GM13976 (cell line): Measurements from ENCODE around the gene IGF1R.

Source experiments
- DNase-seq: peaks from one replicate; pipeline ENCODE4 v3.0.0; 2012; ENCODE audit warnings: low spot score
- in situ Hi-C: fragments of 300-500 bp; cut with MboI; formaldehyde crosslinking; loops from one replicate; pipeline ENCODE4 v1.12.0; 2022; ENCODE audit warnings: low sequenced_read_pairs, mixed read lengths, inconsistent platforms; ENCODE audit not compliant: unreplicated experiment
- TF ChIP-seq, protein P1 (sequence below): IDR thresholded peaks from 2 replicates; pipeline ENCODE4 v1.5.1; 2012; ENCODE audit warnings: borderline replicate concordance, mild to moderate bottlenecking; ENCODE audit not compliant: insufficient read depth; ENCODE audit errors: extremely low read depth, missing control alignments, control extremely low read depth

The IGF1R gene

DNA sequence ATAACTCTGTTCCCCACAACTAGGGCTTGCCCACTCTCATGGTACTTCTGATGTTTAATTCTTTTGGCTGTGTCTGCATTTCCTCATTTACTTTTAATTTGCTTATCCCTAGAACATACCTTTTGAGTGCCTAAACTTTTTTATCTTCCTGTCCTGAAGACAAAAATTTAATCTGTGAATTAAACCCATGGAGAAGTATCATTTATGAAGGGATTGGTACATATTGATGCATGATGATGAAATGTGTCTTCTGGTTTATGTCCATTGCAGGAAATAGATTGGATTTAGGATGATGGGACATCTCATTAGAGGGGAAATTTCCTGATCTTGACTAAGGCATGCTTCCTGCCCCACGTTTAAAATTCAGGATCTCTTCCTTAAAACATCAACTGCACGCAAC is 249.8 kb downstream of the IGF1R start:
- TF ChIP-seq, protein P1, sequence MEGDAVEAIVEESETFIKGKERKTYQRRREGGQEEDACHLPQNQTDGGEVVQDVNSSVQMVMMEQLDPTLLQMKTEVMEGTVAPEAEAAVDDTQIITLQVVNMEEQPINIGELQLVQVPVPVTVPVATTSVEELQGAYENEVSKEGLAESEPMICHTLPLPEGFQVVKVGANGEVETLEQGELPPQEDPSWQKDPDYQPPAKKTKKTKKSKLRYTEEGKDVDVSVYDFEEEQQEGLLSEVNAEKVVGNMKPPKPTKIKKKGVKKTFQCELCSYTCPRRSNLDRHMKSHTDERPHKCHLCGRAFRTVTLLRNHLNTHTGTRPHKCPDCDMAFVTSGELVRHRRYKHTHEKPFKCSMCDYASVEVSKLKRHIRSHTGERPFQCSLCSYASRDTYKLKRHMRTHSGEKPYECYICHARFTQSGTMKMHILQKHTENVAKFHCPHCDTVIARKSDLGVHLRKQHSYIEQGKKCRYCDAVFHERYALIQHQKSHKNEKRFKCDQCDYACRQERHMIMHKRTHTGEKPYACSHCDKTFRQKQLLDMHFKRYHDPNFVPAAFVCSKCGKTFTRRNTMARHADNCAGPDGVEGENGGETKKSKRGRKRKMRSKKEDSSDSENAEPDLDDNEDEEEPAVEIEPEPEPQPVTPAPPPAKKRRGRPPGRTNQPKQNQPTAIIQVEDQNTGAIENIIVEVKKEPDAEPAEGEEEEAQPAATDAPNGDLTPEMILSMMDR: no peak
- in situ Hi-C loops: no loop called here
- DNase-seq: no peak

DNA sequence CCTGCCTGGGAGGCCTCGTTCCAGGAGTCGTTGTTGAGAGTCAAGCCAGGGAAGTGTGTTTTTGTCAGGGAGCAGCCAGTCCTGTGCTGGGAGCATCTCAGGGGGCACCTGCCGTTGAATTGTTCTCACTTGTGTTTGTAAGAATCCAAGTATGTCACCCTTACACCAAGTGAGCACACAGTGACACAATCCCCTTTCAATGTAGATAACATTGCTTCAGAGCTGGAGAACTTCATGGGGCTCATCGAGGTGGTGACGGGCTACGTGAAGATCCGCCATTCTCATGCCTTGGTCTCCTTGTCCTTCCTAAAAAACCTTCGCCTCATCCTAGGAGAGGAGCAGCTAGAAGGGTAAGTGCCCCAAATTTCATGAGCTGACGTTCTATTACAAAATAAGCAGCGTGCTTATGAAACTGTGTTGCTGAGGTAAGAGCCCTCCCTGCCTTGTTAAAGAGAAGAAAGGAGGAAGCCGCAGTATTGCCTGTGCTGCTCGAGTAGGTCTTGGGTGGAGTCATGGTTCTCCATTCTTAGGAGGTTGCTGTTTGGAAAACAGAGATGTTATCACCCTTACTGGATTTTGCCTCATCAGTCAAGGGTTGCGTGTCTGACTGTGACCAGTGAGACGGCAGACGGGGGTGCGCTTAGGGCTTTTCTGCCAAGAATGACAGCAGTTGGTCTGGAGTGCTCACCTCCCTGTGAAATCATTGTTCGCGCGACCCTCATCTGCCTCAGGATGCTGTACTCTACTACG is 251.1 kb downstream of the IGF1R start:
- TF ChIP-seq, protein P1: no peak
- in situ Hi-C loops: no loop called here
- DNase-seq: no peak

GRCh38 chr15:98900356-98900755 is 252.0 kb downstream of the IGF1R start:
- in situ Hi-C loops: no loop called here
- TF ChIP-seq, protein P1: no peak
- no peak for DNase-seq

DNA sequence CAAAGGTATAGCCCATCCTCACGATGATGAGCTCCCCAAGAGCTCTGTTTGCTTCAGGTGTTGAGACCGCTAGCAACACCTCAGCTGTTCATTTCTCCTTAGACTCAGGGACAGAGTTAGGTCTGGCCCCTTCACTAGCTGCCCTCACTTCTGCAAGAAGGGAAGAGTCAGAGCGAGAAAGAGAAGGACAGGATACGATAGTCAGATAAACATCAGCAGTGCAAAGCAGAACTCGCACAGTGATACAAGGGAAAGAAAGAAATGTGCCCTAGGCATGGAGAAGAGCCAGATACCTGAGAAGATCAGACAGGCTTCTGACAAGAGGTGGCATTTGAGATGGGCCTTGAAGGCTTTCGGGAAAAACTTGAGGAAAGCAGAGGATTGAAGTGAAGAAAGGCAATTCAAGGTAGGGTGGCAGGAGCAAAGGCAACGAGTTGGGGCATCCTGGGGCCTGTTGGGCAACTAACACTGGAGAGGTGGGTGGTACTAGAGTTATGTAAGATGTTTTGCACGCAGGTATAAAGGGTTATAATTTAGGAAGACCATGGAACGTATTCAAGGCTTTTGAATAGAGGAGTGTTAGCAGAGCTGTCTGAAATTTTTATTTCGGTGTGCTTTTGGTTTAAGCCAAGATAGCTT is 253.2 kb downstream of the IGF1R start:
- in situ Hi-C loops: no loop called here
- TF ChIP-seq, protein P1: no peak

GRCh38 chr15:98902931-98903330 is 254.6 kb downstream of the IGF1R start:
- in situ Hi-C loops: no loop called here
- TF ChIP-seq, protein P1: no peak

More for the DNA sequence above, 253.2 kb downstream of the IGF1R start:
- DNase-seq: no peak

DNA sequence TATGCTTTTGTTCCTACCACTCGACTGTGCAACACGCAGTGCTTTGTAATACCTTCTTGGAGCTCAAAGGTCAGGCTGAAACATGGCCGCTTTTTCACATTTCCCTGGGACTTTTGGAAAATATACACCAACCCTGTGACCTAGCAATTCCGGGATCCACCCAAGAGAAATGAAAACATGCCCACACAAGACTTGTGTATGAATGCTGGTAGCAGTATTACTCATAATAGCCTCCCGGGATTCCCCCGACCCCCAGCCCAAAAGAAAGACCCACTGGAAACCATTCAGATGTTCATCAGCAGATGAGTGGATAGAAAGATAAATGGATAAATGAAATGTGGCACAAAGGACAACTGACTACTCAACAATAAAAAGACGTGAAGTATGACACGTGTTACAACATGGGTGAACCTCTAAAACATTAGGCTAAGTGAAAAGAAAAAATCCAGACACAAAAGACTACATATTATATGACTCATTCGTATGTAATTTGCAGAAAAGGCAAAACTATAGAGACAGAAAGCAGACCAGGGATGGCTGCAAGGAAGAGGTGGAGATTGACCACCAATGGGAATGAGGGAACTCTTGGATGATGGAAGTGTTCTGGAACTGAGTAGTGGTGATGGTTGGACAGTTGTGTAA is 255.2 kb downstream of the IGF1R start:
- TF ChIP-seq, protein P1: no peak
- no peak for DNase-seq
- in situ Hi-C loops: no loop called here

More at GRCh38 chr15:98902931-98903330, 254.6 kb downstream of the IGF1R start:
- DNase-seq: no peak
